ENCODE results near the gene SULT1C4.

Gene SULT1C4

GRCh38 chr2:108370080-108370479 lies 7.7 kb upstream of the SULT1C4 start:
- DNase-seq (ENCODE audit: low spot score) = no peak

DNA sequence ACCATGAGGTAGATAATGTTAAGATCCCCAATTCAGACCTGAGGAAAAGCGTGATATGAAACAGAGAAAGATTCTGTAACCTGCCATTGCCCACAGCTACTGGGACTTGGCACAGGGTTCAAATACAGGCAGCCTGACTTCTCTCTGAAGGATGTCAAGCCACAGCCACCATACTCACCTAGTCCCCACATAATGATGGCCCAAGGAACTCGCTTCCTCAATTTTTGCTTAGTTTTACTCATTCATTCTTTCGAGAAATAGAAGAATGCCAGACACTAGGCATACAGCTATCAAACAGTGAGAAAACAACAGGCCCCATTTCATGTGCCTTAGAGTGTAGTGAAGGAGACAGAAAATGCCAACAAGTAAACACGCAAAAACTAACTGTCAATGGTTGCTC lies 980 bp upstream of the SULT1C4 start:
- no peak for DNase-seq (ENCODE audit: low spot score)

DNA sequence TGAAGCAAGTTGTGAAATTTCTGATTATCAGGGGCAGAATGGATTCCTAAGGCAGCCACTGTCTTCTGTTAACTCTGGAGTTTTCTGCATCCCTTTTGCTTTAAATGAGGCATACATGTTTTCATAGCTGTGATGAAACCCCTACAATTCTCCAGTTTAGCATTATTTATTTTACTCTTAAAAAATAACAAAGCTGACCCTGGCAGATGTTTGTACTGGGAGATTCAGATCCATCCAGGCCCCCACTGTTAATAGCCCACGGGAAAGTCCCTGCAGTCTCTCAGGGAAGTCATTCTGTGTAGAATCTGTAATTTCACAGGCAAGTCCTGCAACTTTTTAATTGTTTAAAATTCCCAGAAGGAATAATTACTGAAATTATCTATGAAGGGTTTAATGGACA lies 353 bp upstream of the SULT1C4 start:
- no peak for DNase-seq (ENCODE audit: low spot score)

DNA sequence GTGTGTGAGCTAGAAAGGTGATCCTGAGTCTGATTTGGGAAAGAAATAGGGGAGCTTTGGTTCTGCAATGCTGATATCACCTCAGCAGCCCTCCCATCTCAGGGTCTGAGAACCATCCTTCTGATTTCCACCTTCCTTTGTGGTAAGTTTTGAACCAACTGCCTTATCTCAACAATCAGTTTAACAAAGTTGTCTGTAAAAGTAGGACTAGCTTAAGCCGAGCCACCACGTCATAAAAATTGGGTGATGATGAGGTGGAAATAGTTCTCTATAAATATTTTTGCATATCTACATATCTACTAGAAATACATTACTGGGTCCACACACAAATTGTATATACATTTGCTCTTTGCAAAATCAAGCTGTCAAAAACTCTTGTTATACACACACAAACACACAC lies 1.1 kb downstream of the SULT1C4 start:
- DNase-seq (ENCODE audit: low spot score) = no peak

DNA sequence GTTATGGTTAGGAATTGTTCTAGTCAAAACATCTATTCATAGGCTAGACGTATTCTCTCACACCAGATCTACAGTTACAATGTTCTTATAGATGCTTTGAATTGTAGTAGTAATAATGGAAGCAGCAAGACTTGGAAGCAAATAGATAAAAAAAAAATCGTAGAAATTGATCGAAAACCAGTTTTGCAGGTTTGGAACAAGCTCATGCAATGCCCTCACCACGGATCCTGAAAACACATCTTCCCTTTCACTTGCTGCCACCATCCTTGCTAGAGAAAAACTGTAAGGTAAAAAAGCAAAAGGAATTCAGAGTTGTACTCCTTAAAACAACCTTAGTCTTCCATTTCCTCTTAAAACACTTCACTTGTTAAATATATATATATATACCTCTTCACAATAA lies 4.4 kb downstream of the SULT1C4 start:
- DNase-seq (ENCODE audit: low spot score) = no peak

- peak; percentile 26 for DNase-seq (ENCODE audit: low spot score)
Observed at GRCh38 chr2:108383146-108383830, 5.5 kb downstream of the SULT1C4 start.

DNA sequence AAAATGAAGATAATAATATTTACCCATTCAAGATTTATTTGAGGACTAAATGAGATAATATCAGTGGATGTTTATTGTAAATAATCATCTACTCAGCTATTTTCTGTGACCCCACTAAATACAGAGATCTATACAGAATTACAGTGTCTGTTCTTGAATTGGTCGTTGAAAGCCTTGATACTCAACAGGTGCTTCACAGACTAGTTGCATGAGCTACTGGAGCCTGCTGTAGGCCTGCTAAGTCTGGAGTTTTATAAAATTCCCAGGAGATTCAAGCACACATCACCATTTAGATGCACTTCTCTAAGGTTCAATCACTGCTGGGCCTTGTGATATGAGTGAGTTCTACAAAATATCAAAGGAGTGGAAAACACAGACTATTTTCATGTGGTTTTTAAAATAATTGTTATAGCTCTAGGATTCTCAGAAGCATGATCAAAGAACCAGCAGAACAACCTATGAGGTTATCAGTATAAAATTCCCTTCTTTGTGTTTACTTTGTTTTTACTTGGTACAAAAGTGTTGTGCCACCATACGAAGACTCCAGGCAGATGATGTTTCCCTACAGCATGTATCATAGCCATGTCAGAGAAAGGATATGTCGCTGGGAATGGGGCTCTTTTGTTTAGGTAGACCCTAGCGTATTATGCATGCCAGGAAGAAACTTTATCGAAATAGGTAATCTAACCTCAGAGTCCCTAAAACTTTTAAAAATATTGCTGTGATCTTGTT lies 7.1 kb downstream of the SULT1C4 start:
- DNase-seq (ENCODE audit: low spot score) = no peak

DNA sequence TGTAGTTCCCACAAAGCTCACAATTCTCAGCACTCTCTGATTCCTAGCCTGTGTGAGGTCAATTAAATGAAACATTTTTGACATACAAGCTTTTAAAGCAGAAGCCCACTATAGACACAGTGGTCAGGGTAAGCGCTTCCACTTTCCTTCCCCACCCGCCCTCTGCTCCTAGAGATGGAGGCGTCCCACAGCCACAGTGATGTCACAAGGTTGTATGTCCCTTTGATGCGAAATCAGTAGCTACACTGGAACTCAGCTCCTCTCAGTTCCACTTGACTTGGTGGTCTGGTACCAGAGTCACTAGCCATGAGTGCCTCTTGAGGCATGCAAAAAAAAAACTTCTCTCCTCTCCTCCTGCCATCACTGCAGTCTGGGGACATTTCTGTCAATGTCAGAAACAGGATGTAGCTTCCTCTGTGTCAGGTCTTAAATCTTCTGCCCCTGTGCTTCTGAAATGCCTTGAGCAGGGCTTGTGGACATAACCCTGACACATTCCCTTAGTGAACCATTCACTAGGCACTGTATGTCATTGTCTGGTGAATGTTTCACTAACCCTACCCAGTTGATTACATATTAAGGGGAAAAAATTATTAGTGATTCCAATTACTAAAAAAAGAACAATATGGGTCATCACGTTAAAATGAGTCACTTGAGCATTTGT lies 7.8 kb downstream of the SULT1C4 start:
- DNase-seq (ENCODE audit: low spot score) = no peak

- no peak for DNase-seq (ENCODE audit: low spot score)
Observed at GRCh38 chr2:108388045-108388444, 10.3 kb downstream of the SULT1C4 start.

DNA sequence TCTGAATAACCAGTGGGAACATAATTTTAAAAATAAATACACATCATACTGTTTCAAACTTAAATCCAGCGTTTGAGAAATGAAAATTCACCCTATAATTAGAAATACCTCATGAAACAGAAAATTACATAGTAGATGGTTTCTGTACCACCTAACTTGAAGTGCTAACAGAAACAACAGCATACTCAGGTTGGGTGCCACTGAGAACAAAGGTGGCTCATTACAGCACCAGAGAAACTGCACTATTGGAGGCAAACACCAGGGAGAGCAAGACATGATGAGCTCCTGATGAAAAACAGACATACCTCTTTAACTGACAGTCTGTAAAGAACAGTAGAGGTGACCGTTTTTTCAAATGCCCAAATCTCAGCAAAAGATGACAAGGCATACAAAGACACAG lies 12.6 kb downstream of the SULT1C4 start:
- no peak for DNase-seq (ENCODE audit: low spot score)

DNA sequence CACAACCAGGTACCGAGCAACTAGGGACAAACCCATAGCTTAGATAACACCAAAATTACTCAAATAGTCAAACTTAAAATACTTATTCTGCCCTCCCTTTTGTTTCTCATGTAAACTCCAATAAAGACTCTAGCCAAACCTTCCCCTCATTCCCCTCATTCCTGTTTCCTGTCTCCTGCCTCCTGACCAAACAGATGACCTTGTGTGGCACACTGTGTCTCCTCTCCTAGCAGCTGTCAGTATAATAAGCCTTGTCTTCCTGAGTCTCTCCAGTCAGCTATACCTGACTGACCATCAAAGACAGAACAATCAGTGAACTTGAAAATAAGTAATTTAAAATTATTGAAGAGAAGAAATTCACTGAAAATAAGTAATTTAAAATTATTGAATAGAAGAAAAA lies 14.3 kb downstream of the SULT1C4 start:
- no peak for DNase-seq (ENCODE audit: low spot score)

- no peak for DNase-seq (ENCODE audit: low spot score)
Observed at GRCh38 chr2:108393197-108393596, 15.4 kb downstream of the SULT1C4 start.

- no peak for DNase-seq (ENCODE audit: low spot score)
Observed at GRCh38 chr2:108395155-108395554, 17.4 kb downstream of the SULT1C4 start.

DNA sequence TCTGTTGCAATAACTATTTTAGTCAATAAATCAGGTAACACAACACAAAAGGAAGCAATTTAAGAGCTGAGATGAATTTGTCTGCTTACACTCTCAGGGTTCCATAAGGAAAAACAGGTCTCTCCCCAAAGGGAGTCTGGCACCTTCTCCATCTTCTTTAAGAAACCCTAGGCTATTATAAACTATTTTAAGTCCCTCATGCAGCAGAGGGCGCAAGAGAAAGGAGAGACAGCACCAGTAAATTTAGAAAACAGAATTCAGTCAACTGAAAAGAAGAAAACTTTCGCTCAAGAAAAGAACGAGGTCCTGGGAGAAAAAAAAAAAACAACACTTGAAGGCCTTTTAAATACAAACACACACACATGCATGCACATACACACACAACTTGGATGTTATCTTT lies 19.1 kb downstream of the SULT1C4 start:
- no peak for DNase-seq (ENCODE audit: low spot score)

DNA sequence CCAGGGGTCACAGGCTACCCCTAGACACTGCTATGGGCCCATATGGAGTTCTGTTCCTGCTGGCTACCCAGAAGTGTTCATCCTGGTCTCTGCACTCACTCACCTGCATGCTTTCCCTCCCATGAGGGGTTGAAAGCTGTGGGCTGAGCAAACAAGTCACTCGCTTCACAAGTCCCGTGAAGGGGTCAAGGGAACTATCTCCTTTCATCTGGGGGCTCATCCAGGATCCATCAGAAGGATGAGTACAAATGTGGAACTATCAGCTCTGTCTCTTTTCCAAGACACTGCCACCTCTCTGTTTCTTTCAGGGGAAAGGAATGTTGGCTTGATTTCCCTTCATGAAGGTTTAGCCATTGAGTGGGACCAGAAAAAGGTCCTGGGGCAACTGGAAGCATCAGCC lies 21.7 kb downstream of the SULT1C4 start:
- DNase-seq (ENCODE audit: low spot score) = no peak

DNA sequence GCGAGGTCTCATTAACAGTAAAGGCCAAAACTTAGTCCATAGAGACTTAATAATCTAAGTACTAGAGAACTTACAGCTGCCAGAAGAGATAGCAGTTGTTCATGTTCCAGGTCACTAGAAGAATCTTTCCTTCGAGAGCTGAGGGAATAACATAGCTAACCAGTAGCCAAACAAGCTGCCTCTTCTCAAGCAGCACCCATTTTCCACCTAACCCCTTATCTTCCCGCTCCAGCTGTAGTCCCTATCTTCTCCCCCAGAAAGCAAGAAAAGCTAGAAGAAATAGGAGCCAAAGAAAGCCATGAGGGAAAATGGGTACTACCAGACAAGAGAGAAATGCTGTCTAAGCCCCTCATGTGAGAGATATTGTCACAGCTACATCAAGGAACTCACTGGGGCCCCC lies 24.0 kb downstream of the SULT1C4 start:
- DNase-seq (ENCODE audit: low spot score) = no peak

- no peak for DNase-seq (ENCODE audit: low spot score)
Observed at GRCh38 chr2:108403494-108403893, 25.7 kb downstream of the SULT1C4 start.

- DNase-seq (ENCODE audit: low spot score) = no peak
Observed at GRCh38 chr2:108404784-108405397, 27.1 kb downstream of the SULT1C4 start.

DNA sequence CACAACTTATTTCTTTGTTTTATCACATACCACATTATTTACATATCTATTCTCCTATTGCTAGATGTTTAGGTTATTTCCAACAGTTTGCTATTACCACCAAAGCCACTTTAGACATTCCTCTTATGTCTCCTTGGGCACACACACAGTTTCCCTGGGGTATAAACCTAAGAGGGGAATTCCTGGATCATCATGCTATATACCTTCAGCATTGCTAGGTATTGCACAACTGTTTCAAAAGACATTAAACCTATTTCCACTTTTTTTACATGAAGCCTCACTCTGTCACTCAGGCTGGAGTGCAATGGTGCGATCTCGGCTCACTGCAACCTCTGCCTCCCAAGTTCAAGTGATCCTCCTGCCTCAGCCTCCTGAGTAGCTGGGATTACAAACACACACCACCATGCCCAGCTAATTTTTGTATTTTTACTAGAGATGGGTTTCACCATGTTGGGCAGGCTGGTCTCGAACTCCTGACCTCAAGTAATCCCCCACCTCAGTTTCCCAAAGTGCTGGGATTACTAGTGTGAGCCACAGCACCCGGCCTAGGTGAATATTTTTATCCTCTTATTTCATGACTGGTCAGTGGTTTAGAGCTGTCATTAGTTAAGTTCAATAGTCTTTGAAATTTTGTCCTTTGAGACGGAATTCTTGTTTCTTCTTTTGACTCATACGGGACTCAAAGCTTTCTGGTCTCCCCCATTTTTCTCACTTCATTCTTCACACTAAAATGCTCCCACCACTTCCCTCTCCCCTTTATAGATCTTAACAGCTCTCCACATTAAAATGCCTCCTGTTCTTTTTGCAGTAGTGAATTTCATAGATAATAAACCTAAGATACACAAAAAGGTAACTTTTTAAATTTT lies 30.3 kb downstream of the SULT1C4 start:
- no peak for DNase-seq (ENCODE audit: low spot score)

DNA sequence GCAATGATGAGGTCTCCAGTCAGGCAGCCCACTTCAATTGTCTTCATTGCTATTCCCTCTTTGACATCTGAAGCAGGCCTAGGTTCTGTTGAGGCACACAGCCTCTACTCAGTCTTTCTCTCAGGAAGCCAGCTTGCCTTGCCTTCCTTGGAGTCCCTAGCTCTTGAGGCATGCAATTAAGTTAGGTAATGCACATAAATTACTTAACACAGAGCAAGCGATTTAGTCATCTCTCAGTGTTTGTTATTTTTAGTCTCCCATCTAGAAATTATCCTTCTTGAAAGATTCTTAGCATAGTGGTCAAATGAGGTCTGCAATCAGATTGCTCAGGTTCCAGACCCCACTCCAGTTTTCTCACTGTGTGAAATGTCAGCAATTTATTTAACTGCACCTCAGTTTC lies 32.0 kb downstream of the SULT1C4 start:
- DNase-seq (ENCODE audit: low spot score) = no peak

GRCh38 chr2:108412995-108413710 lies 35.4 kb downstream of the SULT1C4 start:
- DNase-seq (ENCODE audit: low spot score) = no peak

Data from iPS-NIHi11 (cell line).